Globus pallidus (tissue), 1 donor: Measurements from ENCODE around the gene MCEE.

Experiments used
- DNase-seq: peaks from one replicate; pipeline ENCODE4 v3.0.0-alpha.2; 2015; ENCODE audit warnings: low spot score

Gene MCEE

GRCh38 chr2:71082402-71083252 lies 47.4 kb downstream of the MCEE start:
- no peak for DNase-seq

GRCh38 chr2:71078624-71079023 lies 51.4 kb downstream of the MCEE start:
- no peak for DNase-seq

GRCh38 chr2:71074893-71075395 lies 55.1 kb downstream of the MCEE start:
- DNase-seq, result no peak

- no peak for DNase-seq
Observed at GRCh38 chr2:71073475-71073874, 56.6 kb downstream of the MCEE start.

- DNase-seq, result no peak
Observed at GRCh38 chr2:71072492-71072891, 57.5 kb downstream of the MCEE start.

- peak; percentile 51 for DNase-seq
Observed at GRCh38 chr2:71071681-71072398, 58.2 kb downstream of the MCEE start.

GRCh38 chr2:71070294-71071093 lies 59.5 kb downstream of the MCEE start:
- DNase-seq, result peak; percentile 48

- no peak for DNase-seq
Observed at GRCh38 chr2:71069376-71069775, 60.7 kb downstream of the MCEE start.

- DNase-seq, result peak; percentile 96
Observed at GRCh38 chr2:71068218-71069035, 61.6 kb downstream of the MCEE start, which contains the start of gene NAGK. Gene NAGK, plus strand, starts transcription at chr2:71068648. Its CDS starts 36 bp downstream, at chr2:71068684.

GRCh38 chr2:71067567-71068217 lies 62.3 kb downstream of the MCEE start:
- no peak for DNase-seq

- DNase-seq, result no peak
Observed at GRCh38 chr2:71066856-71067255, 63.2 kb downstream of the MCEE start.

- DNase-seq, result peak; percentile 59
Observed at GRCh38 chr2:71064754-71065621, 65.0 kb downstream of the MCEE start.

GRCh38 chr2:71064110-71064611 lies 65.9 kb downstream of the MCEE start:
- no peak for DNase-seq

GRCh38 chr2:71063216-71063615 lies 66.8 kb downstream of the MCEE start:
- DNase-seq, result no peak

- DNase-seq, result no peak
Observed at GRCh38 chr2:71060871-71061270, 69.2 kb downstream of the MCEE start.

- DNase-seq, result no peak
Observed at GRCh38 chr2:71060211-71060610, 69.8 kb downstream of the MCEE start.
